Esophagus muscularis mucosa (tissue), 4 donors: ENCODE results near the gene KCTD21. TPM values are rescaled to one million over a fixed set of nuclear protein-coding genes. Genes with fewer than 3 reads are reported as not detected.

Source experiments
- DNase-seq: peaks from one replicate; pipeline ENCODE4 v3.0.0-alpha.2; 2017; ENCODE audit errors: extremely low spot score
- H3K27ac ChIP-seq, 4 donors: fragments of 200-600 bp; sonication (generic); replicated peaks in 1 of 4; 1 replicate in 3 of 4; 2 replicates in 1 of 4; pipeline ENCODE4 v1.5.1; 2016 to 2019; ENCODE audit warnings: mild to moderate bottlenecking in 1 of 4
- H3K27me3 ChIP-seq, 4 donors: fragments of 200-600 bp; sonication (generic); one replicate each; pipeline versions ENCODE4 v1.5.1 to v1.6.0; 2016 to 2019
- H3K36me3 ChIP-seq, 4 donors: fragments of 200-600 bp; sonication (generic); one replicate each; pipeline ENCODE4 v1.5.1; 2016 to 2019
- H3K4me1 ChIP-seq, 4 donors: fragments of 200-600 bp; sonication (generic); one replicate each; pipeline ENCODE4 v1.5.1; 2016 to 2019
- H3K4me3 ChIP-seq, 4 donors: fragments of 200-600 bp; sonication (generic); 1 replicate in 2 of 4; 2 replicates in 2 of 4; pipeline ENCODE4 v1.5.1; 2016 to 2019; ENCODE audit warnings: mild to moderate bottlenecking in 4 of 4, moderate library complexity in 1 of 4
- H3K9me3 ChIP-seq, 4 donors: fragments of 200-600 bp; sonication (generic); 1 replicate in 3 of 4; 2 replicates in 1 of 4; pipeline ENCODE4 v1.5.1; 2016 to 2019
- EP300 ChIP-seq: sonication (generic); formaldehyde crosslinking; IDR thresholded peaks from one replicate; pipeline ENCODE4 v1.6.1; 2017; ENCODE audit warnings: antibody characterized with exemption
- POLR2A ChIP-seq: fragments of 450-650 bp; IDR thresholded peaks from one replicate; pipeline ENCODE4 v1.6.1; 2017; ENCODE audit warnings: antibody characterized with exemption, moderate library complexity, mild to moderate bottlenecking, low read depth
- POLR2AphosphoS5 ChIP-seq, 2 donors: sonication (generic); formaldehyde crosslinking; IDR thresholded peaks; one replicate each; pipeline ENCODE4 v1.6.1; 2017; ENCODE audit warnings: antibody characterized with exemption in 2 of 2
- WGBS: methylation state at CpG from one replicate; pipeline ENCODE4 v1.1.5; 2018; 5-methylcytosine and 5-hydroxymethylcytosine counted together
- intact Hi-C: fragments of 100-400 bp; cut with DNase I; formaldehyde crosslinking; loops from one replicate; pipeline ENCODE4 v1.15.1; 2023
- total RNA-seq, 4 donors: library from RNA; depleted of rRNA; stranded (reverse); fragments of >200 nt; gene quantifications; one replicate each; pipeline versions ENCODE4 v1.1.0 to v1.2.1, GENCODE V29; 2016
- TF ChIP-seq, protein P1 (sequence below), 3 experiments: fragments of 200-600 bp in 2 of 3; fragments of 450-650 bp in 1 of 3; sonication (generic) in 2 of 3; IDR thresholded peaks; one replicate each; pipeline ENCODE4 v1.5.1; 2017 to 2019; ENCODE audit warnings: antibody characterized with exemption in 3 of 3, mild to moderate bottlenecking in 2 of 3, moderate library complexity in 1 of 3

KCTD21 gene
- total RNA-seq, 4 donors from 2014 or later: 6.6 to 21.0 (median 12.1) TPM

DNA sequence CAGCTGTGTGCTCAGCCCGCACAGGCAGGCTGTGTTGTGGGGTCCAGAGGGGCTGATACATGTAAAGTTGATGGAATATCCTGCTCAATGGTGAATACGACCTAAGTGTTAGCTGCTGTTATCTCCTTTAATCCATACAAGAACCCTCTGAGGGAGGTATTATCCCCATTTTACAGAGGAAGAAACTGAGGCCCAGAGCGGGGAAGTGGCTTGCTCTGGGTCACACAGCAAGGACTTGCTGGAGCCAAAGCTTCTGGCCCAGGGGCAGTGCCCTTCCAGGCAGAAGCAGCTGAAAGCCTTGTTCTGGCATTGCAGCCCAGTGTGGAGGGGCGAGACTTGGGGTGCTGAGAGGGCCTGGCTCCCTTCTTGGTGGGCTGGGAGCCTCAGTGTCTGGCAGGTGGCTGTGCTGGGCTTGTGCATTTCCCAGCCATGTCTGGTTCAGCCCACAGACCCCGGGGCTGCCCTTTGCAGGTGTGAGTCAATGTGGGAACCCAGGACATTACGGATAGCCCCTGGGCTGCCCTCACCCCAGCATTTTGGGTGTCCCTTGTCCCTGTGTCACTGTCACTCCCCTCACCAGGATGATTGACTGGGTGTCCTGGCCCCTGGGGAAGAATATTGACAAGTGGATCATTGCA is 10.7 kb upstream of the KCTD21 start:
- H3K36me3 ChIP-seq: peaks cover 19 to 67% (median 51%) of the 10 kb centered on the region in 4 donors
- no peak overlapping the region for H3K27ac ChIP-seq
- DNase-seq: no peak
- peaks cover 0 to 14% (median 2%) of the 10 kb centered on the region in 4 donors for H3K4me1 ChIP-seq
- H3K9me3 ChIP-seq: no peaks in the 10 kb centered on the region
- no peak overlapping the region for H3K4me3 ChIP-seq
- TF ChIP-seq POLR2AphosphoS5 (IDR thresholded peaks at IDR 0.05): no peak
- TF ChIP-seq EP300: no peak
- TF ChIP-seq, protein P1, sequence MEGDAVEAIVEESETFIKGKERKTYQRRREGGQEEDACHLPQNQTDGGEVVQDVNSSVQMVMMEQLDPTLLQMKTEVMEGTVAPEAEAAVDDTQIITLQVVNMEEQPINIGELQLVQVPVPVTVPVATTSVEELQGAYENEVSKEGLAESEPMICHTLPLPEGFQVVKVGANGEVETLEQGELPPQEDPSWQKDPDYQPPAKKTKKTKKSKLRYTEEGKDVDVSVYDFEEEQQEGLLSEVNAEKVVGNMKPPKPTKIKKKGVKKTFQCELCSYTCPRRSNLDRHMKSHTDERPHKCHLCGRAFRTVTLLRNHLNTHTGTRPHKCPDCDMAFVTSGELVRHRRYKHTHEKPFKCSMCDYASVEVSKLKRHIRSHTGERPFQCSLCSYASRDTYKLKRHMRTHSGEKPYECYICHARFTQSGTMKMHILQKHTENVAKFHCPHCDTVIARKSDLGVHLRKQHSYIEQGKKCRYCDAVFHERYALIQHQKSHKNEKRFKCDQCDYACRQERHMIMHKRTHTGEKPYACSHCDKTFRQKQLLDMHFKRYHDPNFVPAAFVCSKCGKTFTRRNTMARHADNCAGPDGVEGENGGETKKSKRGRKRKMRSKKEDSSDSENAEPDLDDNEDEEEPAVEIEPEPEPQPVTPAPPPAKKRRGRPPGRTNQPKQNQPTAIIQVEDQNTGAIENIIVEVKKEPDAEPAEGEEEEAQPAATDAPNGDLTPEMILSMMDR (IDR thresholded peaks at IDR 0.05): no peak
- no peak for TF ChIP-seq POLR2A
- H3K27me3 ChIP-seq: no peaks in the 10 kb centered on the region
- intact Hi-C loops: no loop called here
- 95% methylated on average over 4 of the region's 6 CpGs for WGBS

DNA sequence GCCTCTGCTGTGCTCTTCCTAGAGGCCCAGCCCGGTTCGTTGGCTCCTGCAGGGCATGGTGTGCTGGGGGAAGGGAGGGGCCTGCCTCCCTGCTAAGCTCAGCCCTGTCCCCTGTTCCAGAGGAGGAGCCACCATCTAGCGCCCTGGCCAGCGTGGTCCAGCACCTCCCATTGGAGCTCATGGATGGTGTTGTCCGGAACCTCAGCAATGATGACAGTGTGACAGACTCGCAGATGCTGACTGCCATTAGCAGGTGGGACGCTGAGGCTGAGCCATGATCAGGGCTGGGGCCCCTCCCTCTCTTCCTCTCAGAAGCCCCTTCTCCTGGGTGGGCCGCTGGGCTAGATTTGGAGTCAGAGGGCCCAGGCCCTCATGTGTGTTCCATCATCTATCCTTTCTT is 9.4 kb upstream of the KCTD21 start:
- intact Hi-C loops: no loop called here
- TF ChIP-seq POLR2AphosphoS5 (IDR thresholded peaks at IDR 0.05) (no peak), POLR2A (no peak), EP300 (no peak)
- TF ChIP-seq, protein P1 (IDR thresholded peaks at IDR 0.05): no peak
- Histone ChIP-seq H3K27me3 (no peaks in the 10 kb centered on the region), H3K9me3 (no peaks in the 10 kb centered on the region), H3K4me3 (no peak overlapping the region), H3K36me3 (peaks cover 19 to 60% (median 53%) of the 10 kb centered on the region in 4 donors), H3K27ac (no peak overlapping the region), H3K4me1 (peaks cover 0 to 21% (median 3%) of the 10 kb centered on the region in 4 donors)
- 99% methylated on average over 7 of the region's 8 CpGs for WGBS
- DNase-seq: no peak

DNA sequence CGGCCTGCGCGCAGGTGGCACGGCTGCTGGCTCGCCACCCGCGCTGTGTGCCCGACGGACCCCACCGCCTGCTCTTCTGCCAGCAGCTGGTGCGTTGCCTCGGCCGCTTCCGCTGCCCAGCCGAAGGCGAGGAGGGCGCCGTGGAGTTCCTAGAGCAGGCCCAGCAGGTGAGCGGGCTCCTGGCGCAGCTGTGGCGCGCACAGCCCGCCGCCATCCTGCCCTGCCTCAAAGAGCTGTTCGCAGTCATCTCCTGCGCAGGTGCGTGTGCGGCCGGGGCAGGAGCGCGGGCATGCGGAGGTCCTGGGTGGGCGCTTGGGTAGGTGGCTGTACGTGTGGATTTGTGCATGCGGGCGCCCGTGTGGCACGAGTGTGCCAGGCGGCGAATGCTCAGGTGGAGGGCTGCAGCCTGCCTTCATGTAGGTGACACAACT is 8.2 kb upstream of the KCTD21 start:
- 83% methylated on average over 29 of the region's 40 CpGs for whole genome bisulfite sequencing
- TF ChIP-seq POLR2A (no peak), EP300 (no peak), POLR2AphosphoS5 (IDR thresholded peaks at IDR 0.05) (no peak)
- TF ChIP-seq, protein P1 (IDR thresholded peaks at IDR 0.05): no peak
- Histone ChIP-seq H3K9me3 (no peaks in the 10 kb centered on the region), H3K4me3 (no peak overlapping the region), H3K27me3 (no peaks in the 10 kb centered on the region), H3K27ac (no peak overlapping the region), H3K36me3 (peaks cover 19 to 53% (median 47%) of the 10 kb centered on the region in 4 donors), H3K4me1 (peaks cover 0 to 31% (median 11%) of the 10 kb centered on the region in 4 donors)
- intact Hi-C loops: no loop called here
- no peak for DNase-seq

DNA sequence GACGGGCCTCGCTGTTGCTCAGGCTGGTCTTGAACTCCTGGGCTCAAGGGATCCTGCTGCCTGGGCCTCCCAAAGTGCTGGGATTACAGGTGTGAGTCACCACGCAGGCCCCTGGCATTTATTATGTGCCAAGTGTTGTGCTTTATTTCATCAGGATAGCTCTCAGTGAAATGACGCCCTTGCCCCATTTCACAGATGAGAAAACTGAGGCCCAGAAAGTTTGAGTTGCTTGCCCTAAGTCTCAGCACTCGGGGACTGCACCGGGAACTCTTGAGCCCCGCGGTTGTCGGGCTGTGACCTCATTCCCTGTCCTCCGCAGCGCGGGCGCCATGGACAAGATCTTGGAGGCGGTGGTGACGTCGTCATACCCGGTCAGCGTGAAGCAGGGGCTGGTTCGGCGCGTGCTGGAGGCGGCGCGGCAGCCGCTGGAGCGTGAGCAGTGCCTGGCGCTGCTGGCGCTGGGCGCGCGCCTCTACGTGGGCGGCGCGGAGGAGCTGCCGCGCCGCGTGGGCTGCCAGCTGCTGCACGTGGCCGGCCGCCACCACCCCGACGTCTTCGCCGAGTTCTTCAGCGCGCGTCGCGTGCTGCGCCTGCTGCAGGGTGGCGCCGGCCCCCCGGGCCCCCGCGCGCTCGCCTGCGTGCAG is 7.6 kb upstream of the KCTD21 start:
- intact Hi-C loops: no loop called here
- no peak for TF ChIP-seq EP300
- no peak for TF ChIP-seq POLR2A

DNA sequence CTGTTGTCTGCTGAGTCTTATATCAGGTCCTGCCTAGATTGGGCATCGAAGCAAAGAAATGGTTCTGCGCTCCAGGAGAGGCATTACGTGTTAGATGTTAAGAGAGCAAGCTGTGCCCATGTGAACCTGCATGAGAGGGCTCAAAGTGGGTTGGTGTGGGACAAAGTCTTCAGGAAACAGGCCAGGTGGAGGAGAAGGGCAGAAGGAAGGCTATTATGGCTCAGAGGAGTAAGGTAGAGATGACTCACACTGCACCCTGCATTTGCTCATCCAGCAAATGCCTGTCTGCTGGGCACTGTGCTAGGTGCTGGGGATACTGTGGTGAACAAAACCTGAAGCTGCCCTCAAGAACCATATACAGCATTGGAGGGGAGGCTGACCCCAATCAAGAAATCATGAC is 6.1 kb upstream of the KCTD21 start:
- TF ChIP-seq EP300: no peak
- no peak overlapping the region for H3K27ac ChIP-seq
- H3K4me3 ChIP-seq: no peak overlapping the region
- WGBS: 100% methylated on average over 3 of the region's 3 CpGs
- H3K27me3 ChIP-seq: no peaks in the 10 kb centered on the region
- intact Hi-C loops: no loop called here
- peaks cover 7 to 32% (median 26%) of the 10 kb centered on the region in 4 donors for H3K36me3 ChIP-seq
- no peaks in the 10 kb centered on the region for H3K9me3 ChIP-seq
- H3K4me1 ChIP-seq: peaks cover 6 to 51% (median 31%) of the 10 kb centered on the region in 4 donors
- DNase-seq: no peak

More for the DNA sequence above, 7.6 kb upstream of the KCTD21 start:
- Histone ChIP-seq H3K4me3 (no peak overlapping the region), H3K9me3 (no peaks in the 10 kb centered on the region), H3K27ac (no peak overlapping the region), H3K27me3 (no peaks in the 10 kb centered on the region), H3K4me1 (peaks cover 0 to 35% (median 16%) of the 10 kb centered on the region in 4 donors), H3K36me3 (peaks cover 13 to 47% (median 40%) of the 10 kb centered on the region in 4 donors)
- 80% methylated on average over 7 of the region's 60 CpGs for WGBS
- DNase-seq: no peak
